Measurements from ENCODE around the gene UBASH3A. TPM values are rescaled to one million over a fixed set of nuclear protein-coding genes. Genes with fewer than 3 reads are reported as not detected.
"Not testable (repeated sequence)": the region's sequence is repeated elsewhere in the genome, so short reads cannot be mapped to it uniquely, and the experiment has no call there.

Gene UBASH3A
- total RNA-seq, 1 donor from 2014 or later: 86.0 TPM

DNA sequence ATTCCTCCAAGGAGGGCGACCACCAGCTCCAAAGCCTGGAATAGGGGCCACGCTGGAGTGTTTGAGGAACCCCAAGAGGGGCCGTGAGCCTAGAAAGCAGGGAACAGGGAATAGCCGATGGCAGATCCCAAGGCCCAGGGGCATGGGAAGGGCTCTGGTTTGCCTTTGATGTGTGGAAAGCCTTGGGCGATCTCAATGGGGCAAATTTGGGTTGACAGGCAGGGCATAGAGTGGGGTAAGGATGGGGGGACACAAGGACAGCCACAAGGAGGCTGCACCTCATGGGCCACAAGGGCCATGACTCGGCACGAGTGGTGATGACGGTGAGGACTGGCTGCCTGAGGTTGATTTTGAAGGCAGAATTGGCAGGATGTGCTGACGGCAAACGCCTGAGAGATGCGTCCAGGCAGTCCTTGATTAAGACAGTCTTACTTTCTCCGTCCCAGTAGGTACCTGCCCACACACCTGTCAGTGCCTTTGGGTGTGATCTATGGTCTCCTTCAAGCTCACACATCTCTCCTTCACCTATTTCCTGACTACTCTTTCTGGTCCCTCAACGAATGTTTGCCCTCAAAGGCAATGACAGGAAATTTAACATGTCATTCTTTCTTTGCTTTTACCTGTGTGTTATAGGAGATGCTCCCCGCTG, 5.8 kb upstream of the UBASH3A start:
- peak overlapping the region; percentile 56 for H3K27ac Mint-ChIP-seq
- intact Hi-C loops (cut with micrococcal nuclease): no loop called here
- DNase-seq (ENCODE audit: low spot score): no peak
- H3K9me3 Mint-ChIP-seq: peaks cover 7% of the 10 kb centered on the region
- no peaks in the 10 kb centered on the region for H3K27me3 Mint-ChIP-seq (ENCODE audit: low read depth)
- H3K36me3 Mint-ChIP-seq (ENCODE audit: low read depth): peaks cover 69% of the 10 kb centered on the region
- no peak overlapping the region for H3K4me3 Mint-ChIP-seq (ENCODE audit: low read depth)
- peaks cover 67% of the 10 kb centered on the region for H3K4me1 Mint-ChIP-seq (ENCODE audit: low read depth)

DNA sequence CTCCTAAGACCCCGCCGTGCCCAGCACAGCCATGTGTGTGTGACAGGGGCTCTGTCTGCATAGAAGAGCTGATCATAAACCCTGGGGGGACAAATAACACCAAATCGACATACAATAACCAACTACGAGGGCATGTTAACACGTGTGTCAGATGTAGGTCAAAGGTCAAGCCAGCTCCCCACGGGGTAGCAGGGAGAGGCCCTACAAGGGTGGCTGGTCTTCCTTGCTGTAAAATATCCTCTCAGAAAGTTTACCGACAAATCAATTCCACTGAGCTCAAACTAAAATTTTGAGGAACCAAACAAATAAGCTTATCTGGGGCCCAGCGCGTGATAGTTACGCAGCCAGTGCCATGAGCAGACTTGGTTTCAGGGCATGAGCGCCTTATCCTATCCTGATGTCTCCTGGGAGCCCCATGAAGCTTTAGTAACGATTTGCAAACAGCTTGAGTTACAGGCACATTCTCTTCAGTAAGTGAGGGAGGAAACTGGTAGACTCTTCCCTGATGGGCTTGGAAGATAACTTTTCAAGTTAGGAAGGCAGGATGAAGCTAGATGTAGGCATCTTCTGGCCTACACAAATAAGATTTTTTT, 5.2 kb upstream of the UBASH3A start:
- Mint-ChIP-seq H3K27me3 (ENCODE audit: low read depth) (no peaks in the 10 kb centered on the region), H3K9me3 (peaks cover 7% of the 10 kb centered on the region), H3K4me3 (ENCODE audit: low read depth) (no peak overlapping the region), H3K27ac (peak overlapping the region; percentile 56), H3K36me3 (ENCODE audit: low read depth) (peaks cover 64% of the 10 kb centered on the region), H3K4me1 (ENCODE audit: low read depth) (peaks cover 61% of the 10 kb centered on the region)
- no peak for DNase-seq (ENCODE audit: low spot score)
- intact Hi-C loops (cut with micrococcal nuclease): no loop called here

DNA sequence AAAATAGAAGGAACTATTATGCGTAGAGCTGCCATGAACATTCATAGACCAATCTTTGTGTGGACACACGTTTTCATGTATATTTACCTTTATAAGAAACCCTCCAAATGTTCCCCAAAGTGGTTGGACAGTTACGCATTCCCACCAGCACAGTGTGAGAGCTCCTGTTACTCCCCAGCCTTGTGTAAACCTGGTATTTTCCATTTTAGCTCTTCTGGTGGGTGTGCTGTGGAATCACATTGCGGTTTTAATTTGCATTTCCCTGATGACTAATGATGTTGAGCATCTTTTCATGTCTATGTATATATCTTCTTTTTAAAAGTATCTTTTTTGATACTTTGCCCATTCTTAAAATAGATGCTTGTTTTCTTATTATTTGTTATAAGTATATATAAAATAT, 3.2 kb upstream of the UBASH3A start:
- H3K27me3 Mint-ChIP-seq (ENCODE audit: low read depth): no peaks in the 10 kb centered on the region
- H3K9me3 Mint-ChIP-seq: peaks cover 7% of the 10 kb centered on the region
- intact Hi-C loops (cut with micrococcal nuclease): loop anchor here (1.0 to 10.0 kb wide), 3 partner anchors 127 to 396 kb away; no protein-coding TSS in a partner anchor
- H3K27ac Mint-ChIP-seq: peak overlapping the region; percentile 82
- no peak for DNase-seq (ENCODE audit: low spot score)
- peak overlapping the region; percentile 53 for H3K4me3 Mint-ChIP-seq (ENCODE audit: low read depth)
- peaks cover 50% of the 10 kb centered on the region for H3K4me1 Mint-ChIP-seq (ENCODE audit: low read depth)
- peaks cover 72% of the 10 kb centered on the region for H3K36me3 Mint-ChIP-seq (ENCODE audit: low read depth)

DNA sequence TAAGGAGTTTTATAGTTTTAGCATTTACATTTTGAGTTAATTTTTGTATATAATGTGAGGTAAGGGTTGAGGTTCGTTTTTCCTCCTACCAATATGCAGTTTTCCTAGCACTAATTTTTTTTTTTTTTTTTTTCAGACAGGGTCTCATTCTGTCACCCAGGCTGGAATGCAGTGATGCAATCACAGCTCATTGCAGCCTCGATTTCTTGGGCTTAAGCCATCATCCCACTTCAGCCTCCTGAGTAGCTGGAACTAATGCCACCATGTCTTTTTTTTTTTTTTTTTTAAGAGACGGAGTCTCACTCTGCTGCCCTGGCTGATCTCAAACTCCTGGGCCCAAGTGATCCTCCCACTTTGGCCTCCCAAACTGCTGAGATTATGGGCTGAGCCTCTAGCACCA, 2.5 kb upstream of the UBASH3A start:
- H3K4me1 Mint-ChIP-seq (ENCODE audit: low read depth): peaks cover 44% of the 10 kb centered on the region
- intact Hi-C loops (cut with micrococcal nuclease): loop anchor here (5.0 to 10.0 kb wide), 2 partner anchors 126 to 396 kb away; no protein-coding TSS in a partner anchor
- no peak for DNase-seq (ENCODE audit: low spot score)
- peak overlapping the region; percentile 92 for H3K27ac Mint-ChIP-seq
- H3K9me3 Mint-ChIP-seq: peaks cover 7% of the 10 kb centered on the region
- H3K4me3 Mint-ChIP-seq (ENCODE audit: low read depth): peak overlapping the region; percentile 72
- H3K27me3 Mint-ChIP-seq (ENCODE audit: low read depth): no peaks in the 10 kb centered on the region
- peaks cover 72% of the 10 kb centered on the region for H3K36me3 Mint-ChIP-seq (ENCODE audit: low read depth)

DNA sequence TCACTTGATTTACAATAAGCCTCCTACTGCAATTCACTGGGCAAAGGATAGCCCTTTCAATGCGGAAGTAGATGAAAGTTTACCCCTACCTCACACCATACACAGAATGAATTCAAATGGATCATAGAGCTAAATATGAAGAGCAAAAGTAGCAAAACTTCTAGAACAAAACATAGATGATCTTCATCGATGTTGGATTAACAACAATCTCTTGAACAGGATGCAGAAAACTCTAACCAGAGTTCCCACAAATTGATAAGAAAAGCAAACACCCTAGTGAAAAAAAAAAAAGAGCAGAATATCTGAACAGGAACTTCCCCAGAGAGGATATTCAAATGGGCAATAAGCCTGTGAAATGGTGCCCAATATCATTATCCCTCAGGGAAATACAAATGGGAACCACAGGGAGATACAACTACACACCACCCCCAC, 1.9 kb upstream of the UBASH3A start:
- Mint-ChIP-seq H3K4me3 (ENCODE audit: low read depth) (peak overlapping the region; percentile 72), H3K9me3 (peaks cover 7% of the 10 kb centered on the region), H3K27me3 (ENCODE audit: low read depth) (no peaks in the 10 kb centered on the region), H3K4me1 (ENCODE audit: low read depth) (peaks cover 44% of the 10 kb centered on the region), H3K36me3 (ENCODE audit: low read depth) (peaks cover 75% of the 10 kb centered on the region), H3K27ac (peak overlapping the region; percentile 92)
- intact Hi-C loops (cut with micrococcal nuclease): loop anchor here (2.0 to 10.0 kb wide), 3 partner anchors 39 to 397 kb away; no protein-coding TSS in a partner anchor
- no peak for DNase-seq (ENCODE audit: low spot score)

DNA sequence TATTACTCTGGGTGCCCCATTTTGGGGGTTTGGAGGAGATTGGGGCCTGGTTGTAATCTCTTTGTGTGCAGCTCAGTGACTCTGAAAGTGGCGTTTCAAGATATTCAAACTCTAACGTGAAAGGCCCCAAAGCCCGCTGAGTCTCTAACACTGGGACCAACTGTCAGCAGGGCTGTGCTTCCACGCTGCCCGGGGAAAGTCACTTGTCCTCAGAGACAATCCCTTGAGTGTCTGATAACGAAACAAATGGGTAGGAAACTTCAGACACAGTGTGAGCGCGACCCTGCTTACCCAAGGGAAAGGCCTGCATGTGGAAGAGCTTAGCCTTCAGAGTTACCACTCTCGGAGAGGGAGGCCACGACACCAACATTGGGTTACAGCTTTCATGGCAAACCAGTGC, 837 bp downstream of the UBASH3A start:
- DNase-seq (ENCODE audit: low spot score): no peak
- Mint-ChIP-seq H3K4me1 (ENCODE audit: low read depth) (peaks cover 40% of the 10 kb centered on the region), H3K9me3 (peaks cover 7% of the 10 kb centered on the region), H3K27ac (peak overlapping the region; percentile 90), H3K27me3 (ENCODE audit: low read depth) (no peaks in the 10 kb centered on the region), H3K4me3 (ENCODE audit: low read depth) (peak overlapping the region; percentile 93), H3K36me3 (ENCODE audit: low read depth) (peaks cover 68% of the 10 kb centered on the region)
- intact Hi-C loops (cut with micrococcal nuclease): loop anchor here (5.0 to 10.0 kb wide), 2 partner anchors 123 to 400 kb away; no protein-coding TSS in a partner anchor

DNA sequence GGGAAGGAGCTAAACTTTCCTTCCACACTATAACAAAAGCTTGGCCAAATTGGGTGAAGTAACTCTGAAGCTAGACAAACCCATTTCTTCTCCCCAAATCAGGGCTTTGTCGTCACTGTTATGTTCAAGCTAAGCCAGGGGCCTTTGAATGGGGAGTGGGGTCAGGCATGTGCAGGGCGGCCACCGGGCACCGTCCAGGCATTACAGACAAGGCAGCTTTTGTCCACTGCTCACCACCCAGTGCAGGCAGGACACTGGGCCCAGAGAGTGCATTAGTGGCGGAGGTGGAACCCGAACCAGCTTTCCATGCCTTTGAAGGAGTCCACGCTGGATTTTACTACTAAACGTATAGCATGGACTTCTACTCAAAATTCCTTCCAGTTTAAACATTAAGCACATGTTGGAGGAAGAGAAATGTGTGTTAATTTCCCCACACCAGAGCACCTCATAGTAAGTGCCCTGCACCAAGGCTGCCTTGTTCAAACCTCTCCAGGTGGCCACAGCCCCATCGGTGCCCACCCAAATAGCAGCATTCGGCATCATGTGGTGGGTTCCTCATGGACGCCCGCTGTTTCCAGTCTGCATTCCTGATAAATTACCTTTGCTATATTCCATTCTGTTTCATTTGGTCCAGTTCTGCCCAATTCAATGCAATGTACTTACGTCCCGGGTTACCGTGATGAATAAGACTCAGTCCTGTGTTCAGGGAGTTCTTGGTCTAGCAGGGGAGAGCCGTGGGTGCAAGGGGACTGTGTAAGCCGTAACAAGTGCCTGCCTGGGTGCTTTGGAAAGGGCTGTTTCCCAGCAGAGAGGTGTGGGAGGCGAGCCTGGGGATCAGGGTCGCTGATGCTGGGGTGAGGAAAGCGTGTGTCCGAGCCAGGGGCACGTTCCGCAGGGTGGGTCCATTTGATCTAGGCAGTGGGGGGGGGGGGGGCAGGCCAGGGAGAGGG, 1.6 kb downstream of the UBASH3A start:
- peak overlapping the region; percentile 93 for H3K4me3 Mint-ChIP-seq (ENCODE audit: low read depth)
- intact Hi-C loops (cut with micrococcal nuclease): loop anchor here (1.0 to 10.0 kb wide), 3 partner anchors 20 to 401 kb away; no protein-coding TSS in a partner anchor
- DNase-seq (ENCODE audit: low spot score): no peak
- H3K27ac Mint-ChIP-seq: peak overlapping the region; percentile 90
- H3K9me3 Mint-ChIP-seq: peaks cover 7% of the 10 kb centered on the region
- no peaks in the 10 kb centered on the region for H3K27me3 Mint-ChIP-seq (ENCODE audit: low read depth)
- peaks cover 67% of the 10 kb centered on the region for H3K36me3 Mint-ChIP-seq (ENCODE audit: low read depth)
- H3K4me1 Mint-ChIP-seq (ENCODE audit: low read depth): peaks cover 40% of the 10 kb centered on the region

DNA sequence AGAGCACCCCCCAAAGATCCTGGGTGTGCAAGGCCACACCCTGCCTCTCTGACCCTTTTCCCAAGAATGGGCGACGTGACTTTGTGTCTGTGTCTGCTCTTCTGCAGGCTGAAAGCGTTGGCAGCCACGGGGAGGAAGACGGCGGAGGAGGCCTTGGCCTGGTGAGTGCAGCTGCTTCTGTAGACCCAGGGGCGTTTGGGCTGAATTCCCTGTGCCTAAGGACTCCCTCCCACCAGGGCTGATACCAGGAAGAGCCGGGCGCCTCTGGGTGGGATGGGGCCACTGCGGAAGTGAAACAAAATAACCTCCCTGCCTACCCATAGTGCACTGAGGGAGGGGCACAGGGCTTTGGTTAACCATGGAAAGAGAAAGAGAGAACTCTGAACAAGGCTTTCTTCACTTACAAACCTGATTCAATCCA, 2.5 kb downstream of the UBASH3A start:
- peaks cover 7% of the 10 kb centered on the region for H3K9me3 Mint-ChIP-seq
- H3K27me3 Mint-ChIP-seq (ENCODE audit: low read depth): no peaks in the 10 kb centered on the region
- intact Hi-C loops (cut with micrococcal nuclease): loop anchor here (1.0 to 10.0 kb wide), 3 partner anchors 19 to 401 kb away; no protein-coding TSS in a partner anchor
- peak overlapping the region; percentile 90 for H3K27ac Mint-ChIP-seq
- DNase-seq (ENCODE audit: low spot score): peak; percentile 63
- H3K4me1 Mint-ChIP-seq (ENCODE audit: low read depth): peaks cover 38% of the 10 kb centered on the region
- peaks cover 64% of the 10 kb centered on the region for H3K36me3 Mint-ChIP-seq (ENCODE audit: low read depth)
- H3K4me3 Mint-ChIP-seq (ENCODE audit: low read depth): peak overlapping the region; percentile 93

DNA sequence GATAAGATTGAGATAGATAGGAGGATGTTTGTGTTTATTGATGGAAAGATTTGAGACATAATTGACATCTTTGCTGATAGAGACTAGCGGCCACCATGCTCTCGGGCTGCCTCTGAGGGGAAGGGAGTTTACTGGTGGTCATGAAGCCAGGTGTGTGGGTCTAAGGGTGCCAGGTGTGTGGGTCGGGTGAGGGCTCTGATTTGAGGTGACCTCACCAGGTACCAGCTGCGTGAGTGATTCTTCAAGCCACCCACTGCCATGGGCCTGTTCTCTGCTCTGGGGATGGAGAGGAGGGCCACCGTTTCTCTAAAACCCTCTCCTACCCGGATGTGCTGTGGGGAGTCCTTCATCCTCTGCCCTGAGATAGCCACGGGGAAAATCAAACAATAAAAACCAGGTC, 3.2 kb downstream of the UBASH3A start:
- intact Hi-C loops (cut with micrococcal nuclease): loop anchor here (1.0 to 10.0 kb wide), 3 partner anchors 18 to 402 kb away; no protein-coding TSS in a partner anchor
- Mint-ChIP-seq H3K27ac (peak overlapping the region; percentile 90), H3K27me3 (ENCODE audit: low read depth) (no peaks in the 10 kb centered on the region), H3K9me3 (peaks cover 2% of the 10 kb centered on the region), H3K4me1 (ENCODE audit: low read depth) (peaks cover 32% of the 10 kb centered on the region), H3K36me3 (ENCODE audit: low read depth) (peaks cover 58% of the 10 kb centered on the region), H3K4me3 (ENCODE audit: low read depth) (peak overlapping the region; percentile 93)
- no peak for DNase-seq (ENCODE audit: low spot score)

DNA sequence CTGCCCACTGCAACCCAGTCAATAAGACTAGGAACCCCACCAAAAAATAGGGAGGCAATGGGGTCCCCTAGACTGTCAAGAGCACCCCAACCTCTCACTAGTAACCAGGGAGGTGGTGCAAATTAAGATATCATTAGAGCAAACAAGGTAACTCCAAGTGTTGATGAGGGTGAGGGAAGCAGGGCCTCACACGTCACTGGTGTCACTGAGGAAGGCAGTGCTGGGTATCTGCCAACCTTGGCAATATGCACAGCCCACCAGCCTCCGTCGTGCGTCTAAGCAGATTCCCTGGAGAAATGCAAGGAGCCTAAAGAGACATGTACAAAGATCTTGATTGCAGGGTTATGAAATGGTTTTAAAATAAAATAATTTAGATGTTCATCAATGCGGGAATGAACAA, 3.8 kb downstream of the UBASH3A start:
- Mint-ChIP-seq H3K27me3 (ENCODE audit: low read depth) (no peaks in the 10 kb centered on the region), H3K36me3 (ENCODE audit: low read depth) (peaks cover 54% of the 10 kb centered on the region), H3K4me1 (ENCODE audit: low read depth) (peaks cover 30% of the 10 kb centered on the region), H3K4me3 (ENCODE audit: low read depth) (peak overlapping the region; percentile 93), H3K27ac (peak overlapping the region; percentile 90), H3K9me3 (no peaks in the 10 kb centered on the region)
- DNase-seq (ENCODE audit: low spot score): no peak
- intact Hi-C loops (cut with micrococcal nuclease): loop anchor here (5.0 to 10.0 kb wide), 2 partner anchors 70 to 403 kb away; no protein-coding TSS in a partner anchor

DNA sequence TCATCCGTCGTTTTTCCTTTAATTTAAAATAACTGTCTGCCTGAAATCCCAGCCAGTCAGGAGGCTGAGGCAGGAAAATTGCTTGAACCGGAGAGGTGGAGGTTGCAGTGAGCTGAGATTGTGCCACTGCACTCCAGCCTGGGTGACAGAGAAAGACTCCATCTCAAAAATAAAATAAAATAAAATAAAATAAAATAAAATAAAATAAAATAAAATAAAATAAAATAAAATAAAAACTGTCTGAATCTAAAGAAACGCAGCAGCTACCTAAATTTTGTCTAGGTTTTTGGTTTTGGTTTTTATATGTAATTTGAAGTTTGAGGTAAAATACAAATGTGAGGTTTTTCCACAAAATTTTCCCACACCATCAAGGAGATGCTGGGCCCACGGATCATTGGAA, 5.0 kb downstream of the UBASH3A start:
- not testable (repeated sequence) for H3K27me3 Mint-ChIP-seq (ENCODE audit: low read depth); H3K9me3 Mint-ChIP-seq; DNase-seq (ENCODE audit: low spot score); H3K27ac Mint-ChIP-seq; H3K4me3 Mint-ChIP-seq (ENCODE audit: low read depth)
- intact Hi-C loops (cut with micrococcal nuclease): loop anchor here (5.0 to 10.0 kb wide), 2 partner anchors 71 to 404 kb away; no protein-coding TSS in a partner anchor
- Mint-ChIP-seq H3K4me1 (ENCODE audit: low read depth) (peaks cover 35% of the 10 kb centered on the region), H3K36me3 (ENCODE audit: low read depth) (peaks cover 48% of the 10 kb centered on the region)

DNA sequence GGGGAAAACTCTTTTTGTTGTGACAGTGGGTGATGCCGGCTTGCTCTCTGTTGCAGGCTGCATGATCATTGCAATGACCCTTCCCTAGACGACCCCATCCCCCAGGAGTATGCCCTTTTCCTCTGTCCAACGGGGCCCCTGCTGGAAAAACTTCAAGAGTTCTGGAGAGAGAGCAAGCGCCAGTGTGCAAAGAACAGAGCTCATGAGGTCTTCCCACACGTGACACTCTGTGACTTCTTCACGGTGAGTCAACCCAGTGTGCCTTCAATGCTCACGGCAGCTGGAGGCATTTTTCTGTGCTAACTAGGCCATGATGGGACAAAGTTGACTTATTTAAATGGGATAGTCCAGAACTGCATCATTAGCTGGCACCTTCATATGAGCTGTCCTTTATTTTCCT, 5.7 kb downstream of the UBASH3A start:
- Mint-ChIP-seq H3K9me3 (no peaks in the 10 kb centered on the region), H3K4me3 (ENCODE audit: low read depth) (peak overlapping the region; percentile 14), H3K27me3 (ENCODE audit: low read depth) (no peaks in the 10 kb centered on the region), H3K4me1 (ENCODE audit: low read depth) (peaks cover 40% of the 10 kb centered on the region), H3K27ac (peak overlapping the region; percentile 74), H3K36me3 (ENCODE audit: low read depth) (peaks cover 41% of the 10 kb centered on the region)
- no peak for DNase-seq (ENCODE audit: low spot score)
- intact Hi-C loops (cut with micrococcal nuclease): loop anchor here (5.0 to 10.0 kb wide), 2 partner anchors 72 to 405 kb away; no protein-coding TSS in a partner anchor

All from activated T-helper 2 cell treated with anti-CD3 and anti-CD28 coated beads, Interferon-gamma antibody, Interleukin-2, Interleukin-4, amounts not matched to agents 10 μg/mL and 5 μg/mL and 100 μg/mL, durations not matched to agents 14 hours and 24 hours and 36 hours (primary cell).